ENCODE results near the gene ALLC. TPM values are rescaled to one million over a fixed set of nuclear protein-coding genes. Genes with fewer than 3 reads are reported as not detected.

ALLC gene
- total and polyA plus RNA-seq, 2 experiments from 2014 or later = not detected

GRCh38 chr2:3650140-3650920 is 7.7 kb upstream of the ALLC start:
- Histone ChIP-seq H3K9me2 (ENCODE audit: insufficient read depth) (no peaks in the 10 kb centered on the region), H3K4me2 (peak overlapping the region; percentile 65; the same call in 1 of the 2 replicates), H3K36me3 (ENCODE audit: insufficient read depth) (no peaks in the 10 kb centered on the region), H3K4me3 (no peak overlapping the region), H3F3A (replicated peaks; ENCODE audit: low read depth) (0 out of 2 replicates have a peak, but pooled peaks cover 5% of the 10 kb centered on the region), H3K4me1 (ENCODE audit: insufficient read depth) (no peaks in the 10 kb centered on the region; the same call in 1 of the 2 replicates), H3K79me2 (replicated peaks; ENCODE audit: insufficient read depth) (no peaks in the 10 kb centered on the region), H3K27ac (ENCODE audit: low read depth) (no peak overlapping the region), H3K27me3 (ENCODE audit: insufficient read depth) (0 out of 2 replicates have a peak, but pooled peaks cover 4% of the 10 kb centered on the region), H4K20me1 (replicated peaks; ENCODE audit: insufficient read depth) (no peaks in the 10 kb centered on the region), H2AFZ (peak overlapping the region; percentile 94)
- no peaks in the 10 kb centered on the region; the same call in 1 of the 3 replicates for H3K36me3 Mint-ChIP-seq (ENCODE audit: low read depth)
- no peak for DNase-seq (ENCODE audit: low spot score)
- peaks cover 3% of the 10 kb centered on the region; the same call in 2 of the 3 replicates for H3K9me3 Mint-ChIP-seq
- no peak overlapping the region for H3K4me3 Mint-ChIP-seq
- H3K27me3 Mint-ChIP-seq (ENCODE audit: insufficient read depth, low read depth, poor library complexity) = peaks cover 18% of the 10 kb centered on the region
- no peak for TF ChIP-seq EZH2phosphoT487 (IDR thresholded peaks at IDR 0.05; ENCODE audit: unreplicated experiment)
- no peak for TF ChIP-seq REST (IDR thresholded peaks at IDR 0.05; ENCODE audit: unreplicated experiment)
- H3K4me1 Mint-ChIP-seq = peaks cover 10% of the 10 kb centered on the region
- peak; percentile 4; the same call in 2 of the 3 replicates for ATAC-seq
- no peak overlapping the region for H3K27ac Mint-ChIP-seq

GRCh38 chr2:3651691-3652648 is 6.0 kb upstream of the ALLC start:
- H3F3A ChIP-seq (replicated peaks; ENCODE audit: low read depth) = 0 out of 2 replicates have a peak, but pooled peaks cover 5% of the 10 kb centered on the region
- 0 out of 2 replicates have a peak, but pooled peaks have one; percentile 29 for TF ChIP-seq POLR2AphosphoS5 (IDR thresholded peaks at IDR 0.05; ENCODE audit: low read depth)
- TF ChIP-seq NANOG (IDR thresholded peaks at IDR 0.05; ENCODE audit: borderline replicate concordance) = no peak
- no peaks in the 10 kb centered on the region; the same call in 1 of the 2 replicates for H3K4me1 ChIP-seq (ENCODE audit: insufficient read depth)
- no peaks in the 10 kb centered on the region for H3K79me2 ChIP-seq (replicated peaks; ENCODE audit: insufficient read depth)
- peak overlapping the region; percentile 56 for H3K4me3 ChIP-seq
- Mint-ChIP-seq H3K27ac (peak overlapping the region; percentile 91), H3K27me3 (ENCODE audit: insufficient read depth, low read depth, poor library complexity) (peaks cover 18% of the 10 kb centered on the region), H3K9me3 (peaks cover 3% of the 10 kb centered on the region; the same call in 2 of the 3 replicates), H3K4me3 (peak overlapping the region; percentile 74), H3K4me1 (peaks cover 12% of the 10 kb centered on the region), H3K36me3 (ENCODE audit: low read depth) (no peaks in the 10 kb centered on the region; the same call in 1 of the 3 replicates)
- no peaks in the 10 kb centered on the region for H3K9me2 ChIP-seq (ENCODE audit: insufficient read depth)
- H3K4me2 ChIP-seq = peak overlapping the region; percentile 78
- H2AFZ ChIP-seq = peak overlapping the region; percentile 91; the same call in 1 of the 2 replicates
- peak overlapping the region; percentile 91; the same call in 1 of the 2 replicates for H3K27ac ChIP-seq (ENCODE audit: low read depth)
- no peaks in the 10 kb centered on the region for H3K36me3 ChIP-seq (ENCODE audit: insufficient read depth)
- H3K27me3 ChIP-seq (ENCODE audit: insufficient read depth) = 0 out of 2 replicates have a peak, but pooled peaks cover 4% of the 10 kb centered on the region
- ATAC-seq (peak; percentile 74), DNase-seq (ENCODE audit: low spot score) (peak; percentile 88)
- H4K20me1 ChIP-seq (replicated peaks; ENCODE audit: insufficient read depth) = no peaks in the 10 kb centered on the region

All from GM23338 (cell line).